C4-2B (cell line): ENCODE results near the gene ITGA11.

Experiments used
- H3K27ac ChIP-seq: fragments of 450-650 bp; 2 replicates; pipeline ENCODE4 v1.5.1; 2017
- CTCF ChIP-seq: fragments of 450-650 bp; conservative IDR thresholded peaks from 2 replicates; pipeline ENCODE4 v1.5.1; 2017; ENCODE audit warnings: mild to moderate bottlenecking
- ZFX ChIP-seq: fragments of 450-650 bp; IDR thresholded peaks from 2 replicates; pipeline ENCODE4 v1.6.1; 2017

ITGA11 gene

GRCh38 chr15:68464448-68465090 is 32.6 kb upstream of the ITGA11 start:
- no peak for TF ChIP-seq ZFX
- TF ChIP-seq CTCF = no peak
- H3K27ac ChIP-seq = no peak overlapping the region

GRCh38 chr15:68463996-68464395 is 32.0 kb upstream of the ITGA11 start:
- H3K27ac ChIP-seq = no peak overlapping the region
- TF ChIP-seq CTCF = no peak
- TF ChIP-seq ZFX = no peak

GRCh38 chr15:68463444-68463843 is 31.5 kb upstream of the ITGA11 start:
- no peak for TF ChIP-seq CTCF
- no peak for TF ChIP-seq ZFX
- no peak overlapping the region for H3K27ac ChIP-seq

GRCh38 chr15:68460166-68460565 is 28.2 kb upstream of the ITGA11 start:
- no peak for TF ChIP-seq ZFX
- no peak for TF ChIP-seq CTCF
- no peak overlapping the region for H3K27ac ChIP-seq

- TF ChIP-seq ZFX (no peak), CTCF (no peak)
- H3K27ac ChIP-seq = no peak overlapping the region
Measured at GRCh38 chr15:68450192-68450591, 18.2 kb upstream of the ITGA11 start.

GRCh38 chr15:68449389-68449788 is 17.4 kb upstream of the ITGA11 start:
- no peak for TF ChIP-seq CTCF
- H3K27ac ChIP-seq = no peak overlapping the region

- no peak for TF ChIP-seq ZFX
- no peak for TF ChIP-seq CTCF
Measured at GRCh38 chr15:68447976-68448755, 16.2 kb upstream of the ITGA11 start.

More at GRCh38 chr15:68447976-68448755, 16.2 kb upstream of the ITGA11 start:
- no peak overlapping the region for H3K27ac ChIP-seq
